Natural killer cell (primary cell): ENCODE measurements around the gene OTOA. TPM values are rescaled to one million over a fixed set of nuclear protein-coding genes. Genes with fewer than 3 reads are reported as not detected.

Source experiments
- ATAC-seq, 3 donors: fragments of 150-1000 bp in 2 of 3; fragments of 200-7000 bp in 1 of 3; cut with Tn5 transposase; 1 replicate in 1 of 3; 2 replicates in 2 of 3; pipeline ENCODE4 v1.10.0; 2021; ENCODE audit warnings: mild to moderate bottlenecking in 2 of 3, moderate library complexity in 2 of 3
- DNase-seq, 2 donors: peaks; one replicate each; pipeline versions ENCODE4 v3.0.0 to v3.0.0-alpha.2; 2013 to 2021; ENCODE audit warnings: mixed read lengths in 1 of 2
- H3K27ac ChIP-seq: one replicate; pipeline ENCODE4 v1.5.1; 2013; ENCODE audit warnings: mild to moderate bottlenecking, low read length
- H3K27me3 ChIP-seq: one replicate; pipeline ENCODE4 v1.6.1; 2013; ENCODE audit warnings: low read length; ENCODE audit not compliant: control insufficient read depth, insufficient read depth
- H3K36me3 ChIP-seq: one replicate; pipeline ENCODE4 v1.6.1; 2013; ENCODE audit warnings: low read length; ENCODE audit not compliant: control insufficient read depth, insufficient read depth
- H3K4me1 ChIP-seq: one replicate; pipeline ENCODE4 v1.6.1; 2013; ENCODE audit warnings: low read length; ENCODE audit not compliant: control insufficient read depth, insufficient read depth
- H3K4me3 ChIP-seq: one replicate; pipeline ENCODE4 v1.5.1; 2013; ENCODE audit warnings: low read length
- H3K9me3 ChIP-seq: one replicate; pipeline ENCODE4 v1.6.1; 2013; ENCODE audit warnings: low read length; ENCODE audit not compliant: control insufficient read depth, insufficient read depth
- H3K27ac Mint-ChIP-seq, 2 donors: one replicate each; pipeline ENCODE4 v1.8.0; 2022; ENCODE audit warnings: mild to moderate bottlenecking in 2 of 2, mixed read lengths in 2 of 2, moderate library complexity in 1 of 2
- H3K27me3 Mint-ChIP-seq, 2 donors: one replicate each; pipeline ENCODE4 v1.8.0; 2022; ENCODE audit warnings: low read depth in 2 of 2, mixed read lengths in 2 of 2
- H3K36me3 Mint-ChIP-seq: one replicate; pipeline ENCODE4 v1.8.0; 2022; ENCODE audit warnings: mixed read lengths
- H3K4me1 Mint-ChIP-seq, 2 donors: one replicate each; pipeline ENCODE4 v1.8.0; 2022; ENCODE audit warnings: mixed read lengths in 2 of 2
- H3K4me3 Mint-ChIP-seq: one replicate; pipeline ENCODE4 v1.8.0; 2022; ENCODE audit warnings: mild to moderate bottlenecking, moderate library complexity, mixed read lengths
- H3K9me3 Mint-ChIP-seq, 2 donors: one replicate each; pipeline ENCODE4 v1.8.0; 2022; ENCODE audit warnings: mixed read lengths in 2 of 2
- CTCF ChIP-seq: fragments of 200-600 bp; IDR thresholded peaks from one replicate; pipeline ENCODE4 v1.8.0; 2022; ENCODE audit warnings: antibody characterized with exemption
- WGBS: methylation state at CpG from one replicate; pipeline ENCODE4 v1.1.7; 2013; ENCODE audit warnings: missing lambda C conversion rate; ENCODE audit not compliant: insufficient coverage; 5-methylcytosine and 5-hydroxymethylcytosine counted together
- intact Hi-C: fragments of 100-400 bp; cut with micrococcal nuclease; formaldehyde crosslinking; loops from one replicate; pipeline ENCODE4 v1.14.2; 2022
- total RNA-seq, 4 donors: library from RNA; stranded (reverse); fragments of 120-200 nt in 1 of 4; gene quantifications; one replicate each; pipeline versions ENCODE4 v1.2.3 to v1.2.4, GENCODE V29; 2013 to 2022

Gene OTOA
- total RNA-seq, 3 donors from 2014 or later (not counting 1 experiment from before 2014, with no cell fraction given), result 0.14 TPM; not detected in 2

- Mint-ChIP-seq H3K4me1 (peaks cover 14 to 27% of the 10 kb centered on the region in 2 donors), H3K27ac (no peak overlapping the region), H3K27me3 (no peaks in the 10 kb centered on the region), H3K4me3 (no peak overlapping the region), H3K36me3 (peaks cover 13% of the 10 kb centered on the region), H3K9me3 (no peaks in the 10 kb centered on the region)
- Histone ChIP-seq H3K27ac (no peak overlapping the region), H3K4me1 (peaks cover 17% of the 10 kb centered on the region), H3K36me3 (peaks cover 25% of the 10 kb centered on the region), H3K27me3 (no peaks in the 10 kb centered on the region), H3K9me3 (no peaks in the 10 kb centered on the region), H3K4me3 (no peak overlapping the region)
- no peak for TF ChIP-seq CTCF
- no CpG with 5 or more reads among the region's 1 CpG for WGBS
- DNase-seq (no peak), ATAC-seq (no peak)
- intact Hi-C loops, result no loop called here
Observed at GRCh38 chr16:21625026-21625425, 38.7 kb upstream of the OTOA start.

- no peak for TF ChIP-seq CTCF
- peaks cover 13% of the 10 kb centered on the region for H3K36me3 Mint-ChIP-seq
- Histone ChIP-seq H3K36me3 (peaks cover 25% of the 10 kb centered on the region), H3K4me1 (peaks cover 11% of the 10 kb centered on the region), H3K4me3 (no peak overlapping the region), H3K27me3 (no peaks in the 10 kb centered on the region), H3K27ac (peak overlapping the region; percentile 47), H3K9me3 (no peaks in the 10 kb centered on the region)
- peaks cover 11 to 18% of the 10 kb centered on the region in 2 donors for H3K4me1 Mint-ChIP-seq
- H3K4me3 Mint-ChIP-seq, result peak overlapping the region; percentile 6
- ATAC-seq (peak; percentile 63 to 75 (median 67)), DNase-seq (peak in 1 of 2 donors; percentile 43)
- H3K9me3 Mint-ChIP-seq, result no peaks in the 10 kb centered on the region
- WGBS, result 29% methylated on average over 6 of the region's 6 CpGs
- H3K27me3 Mint-ChIP-seq, result no peaks in the 10 kb centered on the region
- peak overlapping the region; percentile 71 to 82 for H3K27ac Mint-ChIP-seq
- intact Hi-C loops, result no loop called here
Observed at GRCh38 chr16:21626659-21627277, 37.0 kb upstream of the OTOA start.

DNA sequence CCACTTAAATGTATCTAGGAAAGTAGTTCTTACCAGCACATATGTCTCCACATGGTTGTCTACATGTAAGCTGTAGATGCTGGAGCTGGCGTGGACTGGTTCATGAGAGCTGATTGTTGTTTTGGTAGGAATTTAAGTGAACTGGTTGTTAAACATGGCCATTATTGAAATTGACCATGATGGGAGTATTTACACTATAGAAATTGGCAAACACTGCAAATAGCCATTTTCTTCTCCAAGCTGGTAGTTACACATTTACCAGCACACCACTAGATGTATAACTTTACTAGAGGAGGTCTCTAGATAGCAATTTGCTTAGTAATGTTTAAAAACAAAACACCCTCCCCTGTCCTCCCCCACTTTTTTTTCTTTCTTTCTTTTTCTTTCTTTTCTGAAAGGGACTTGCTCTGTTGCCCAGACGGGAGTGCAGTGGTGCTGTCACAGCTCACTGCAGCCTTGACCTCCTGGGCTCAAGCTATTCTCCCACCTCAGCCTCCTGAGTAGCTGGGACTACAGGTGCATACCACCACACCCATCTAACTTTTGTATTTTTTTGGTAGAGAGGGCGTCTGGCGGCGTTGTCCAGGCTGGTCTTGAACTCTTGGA, 35.5 kb upstream of the OTOA start:
- Mint-ChIP-seq H3K36me3 (peaks cover 13% of the 10 kb centered on the region), H3K27ac (no peak overlapping the region), H3K27me3 (no peaks in the 10 kb centered on the region), H3K4me1 (peaks cover 14 to 18% of the 10 kb centered on the region in 2 donors), H3K4me3 (no peak overlapping the region), H3K9me3 (no peaks in the 10 kb centered on the region)
- H3K36me3 ChIP-seq, result peaks cover 25% of the 10 kb centered on the region
- DNase-seq, result no peak
- no peaks in the 10 kb centered on the region for H3K27me3 ChIP-seq
- H3K9me3 ChIP-seq, result no peaks in the 10 kb centered on the region
- 100% methylated on average over 2 of the region's 5 CpGs for WGBS
- peaks cover 11% of the 10 kb centered on the region for H3K4me1 ChIP-seq
- no peak for TF ChIP-seq CTCF
- no peak overlapping the region for H3K27ac ChIP-seq
- intact Hi-C loops, result no loop called here
- no peak overlapping the region for H3K4me3 ChIP-seq
- ATAC-seq, result no peak
